HG03139 (cell line): ENCODE data around the gene CLDN12.
"Not testable (repeated sequence)": the region's sequence is repeated elsewhere in the genome, so short reads cannot be mapped to it uniquely, and the experiment has no call there.

Experiments used
- ATAC-seq: cut with Tn5 transposase; IDR thresholded peaks from one replicate; pipeline ENCODE4 v1.9.1; 2021; ENCODE audit not compliant: unreplicated experiment

CLDN12 gene

DNA sequence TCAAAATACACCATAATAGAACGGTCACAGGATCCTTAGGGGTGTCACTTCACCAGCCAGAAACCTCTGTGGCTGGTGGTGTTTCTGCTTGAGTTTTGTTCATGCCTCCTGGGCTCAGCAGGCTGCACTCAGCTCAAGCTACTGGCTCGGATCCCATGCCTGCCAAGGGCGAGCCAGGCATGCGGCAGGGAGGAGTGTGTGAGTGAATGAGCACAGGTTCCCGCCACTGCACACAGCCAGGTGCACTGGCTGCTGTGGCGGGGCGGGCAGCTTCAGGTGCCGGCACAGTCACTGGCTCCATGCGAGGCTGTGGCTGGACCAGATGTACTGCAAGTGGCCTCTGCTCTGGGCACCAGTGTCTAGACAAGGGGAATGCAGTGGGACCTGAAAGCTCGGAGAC is 29.5 kb downstream of the CLDN12 start:
- ATAC-seq = no peak

- ATAC-seq = no peak
These were observed 30.0 kb downstream of the CLDN12 start for GRCh38 chr7:90433221-90433620.

DNA sequence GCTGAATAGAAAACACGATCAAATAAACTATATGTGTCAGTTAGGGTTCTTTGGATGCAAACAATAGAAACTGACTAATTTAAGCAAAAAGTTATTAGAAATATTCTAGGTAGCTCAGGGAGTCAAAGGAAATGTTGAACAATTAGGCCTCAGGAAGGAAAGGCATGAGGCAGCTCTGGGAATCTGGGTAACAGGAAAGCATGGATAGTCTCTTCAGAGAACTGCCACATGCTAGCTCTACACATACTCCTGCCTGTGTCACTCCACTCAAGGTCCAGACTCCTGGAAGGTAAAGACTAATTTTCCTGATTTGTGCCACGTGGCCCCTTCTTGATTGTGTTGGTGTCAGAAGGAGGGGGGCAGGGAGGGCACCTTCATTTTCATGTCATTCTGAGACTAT is 42.4 kb downstream of the CLDN12 start:
- no peak for ATAC-seq

DNA sequence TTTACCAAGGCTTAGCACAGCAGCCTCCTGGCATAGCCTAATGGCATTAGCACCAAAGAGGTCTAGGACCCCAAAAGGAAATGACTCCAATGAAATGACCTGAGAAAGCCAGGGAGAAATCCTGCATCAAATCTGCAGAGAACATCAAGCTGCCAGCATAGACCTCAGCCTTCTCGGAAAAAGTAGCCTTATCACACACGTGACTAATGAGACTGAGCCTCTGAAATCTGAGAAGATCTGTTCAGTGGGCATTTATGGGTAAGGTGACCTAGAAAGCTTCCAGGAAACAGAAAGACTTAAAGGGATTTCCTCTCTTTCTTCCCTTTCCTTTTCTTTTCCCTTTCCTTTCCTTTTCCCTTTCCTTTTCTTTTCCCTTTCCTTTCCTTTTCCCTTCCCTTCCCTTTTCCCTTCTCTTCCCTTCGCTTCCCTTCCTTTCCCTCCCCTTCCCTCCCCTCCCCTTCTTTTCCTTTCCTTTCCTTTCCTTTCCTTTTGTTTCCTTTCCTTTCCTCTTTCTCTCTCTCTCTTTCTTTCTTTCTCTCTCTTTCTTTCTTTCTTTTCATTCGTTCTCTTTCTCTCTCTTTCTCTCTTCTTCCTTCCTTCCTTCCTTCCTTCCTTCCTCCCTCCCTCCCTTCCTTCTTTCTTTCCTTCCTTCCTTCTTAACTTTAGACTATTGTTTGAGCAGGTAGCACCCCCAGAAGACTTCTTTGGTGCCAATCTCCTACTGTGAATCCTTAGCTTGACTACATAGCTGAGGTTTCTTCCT is 43.1 kb downstream of the CLDN12 start:
- ATAC-seq = no peak

DNA sequence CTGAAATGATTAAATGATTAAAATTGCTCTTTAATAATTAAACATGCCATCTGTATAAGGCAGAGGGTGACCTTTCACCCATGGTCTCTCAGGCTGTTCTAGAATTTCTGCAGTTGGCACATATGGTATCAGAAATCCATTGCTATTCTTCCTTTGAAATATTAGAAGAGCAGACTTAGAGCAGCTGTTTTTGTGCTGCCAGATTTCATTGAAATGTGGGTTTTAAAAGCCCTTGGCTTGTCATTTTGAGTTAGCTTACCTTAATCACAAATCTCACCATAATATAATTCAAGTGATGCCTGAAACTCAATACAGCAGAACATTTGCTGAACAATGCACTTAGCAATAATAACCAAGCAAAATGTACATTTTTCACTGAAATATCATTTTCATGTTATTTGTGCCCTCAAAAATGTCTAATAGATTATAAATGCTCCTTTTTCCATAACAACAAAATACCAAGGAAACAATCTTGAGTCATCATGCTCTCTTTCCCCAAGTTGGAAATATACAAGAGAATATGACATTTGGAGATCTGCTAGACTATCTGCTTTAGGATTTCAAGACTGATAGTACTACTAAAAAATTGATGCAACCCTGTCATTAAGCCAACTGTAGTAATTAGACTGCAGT is 50.1 kb downstream of the CLDN12 start:
- no peak for ATAC-seq

DNA sequence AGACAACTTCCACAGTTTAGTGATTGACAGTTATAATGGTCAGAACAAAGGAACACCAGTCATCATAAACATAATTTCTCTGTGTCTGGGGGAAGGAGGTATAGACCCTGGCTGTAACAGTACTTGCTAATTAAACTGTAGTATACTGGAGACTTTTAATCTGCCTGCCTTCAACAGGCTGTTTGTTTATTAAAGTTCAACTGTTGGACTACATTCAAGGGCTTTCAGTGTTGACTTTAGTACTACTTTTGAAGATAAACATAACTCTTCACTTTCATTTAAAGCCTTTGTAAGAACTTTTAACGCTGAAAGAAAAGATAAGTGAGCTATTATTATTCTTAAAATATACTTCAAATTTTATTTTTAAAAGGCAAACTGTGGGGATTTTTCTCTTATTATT is 50.7 kb downstream of the CLDN12 start:
- no peak for ATAC-seq

DNA sequence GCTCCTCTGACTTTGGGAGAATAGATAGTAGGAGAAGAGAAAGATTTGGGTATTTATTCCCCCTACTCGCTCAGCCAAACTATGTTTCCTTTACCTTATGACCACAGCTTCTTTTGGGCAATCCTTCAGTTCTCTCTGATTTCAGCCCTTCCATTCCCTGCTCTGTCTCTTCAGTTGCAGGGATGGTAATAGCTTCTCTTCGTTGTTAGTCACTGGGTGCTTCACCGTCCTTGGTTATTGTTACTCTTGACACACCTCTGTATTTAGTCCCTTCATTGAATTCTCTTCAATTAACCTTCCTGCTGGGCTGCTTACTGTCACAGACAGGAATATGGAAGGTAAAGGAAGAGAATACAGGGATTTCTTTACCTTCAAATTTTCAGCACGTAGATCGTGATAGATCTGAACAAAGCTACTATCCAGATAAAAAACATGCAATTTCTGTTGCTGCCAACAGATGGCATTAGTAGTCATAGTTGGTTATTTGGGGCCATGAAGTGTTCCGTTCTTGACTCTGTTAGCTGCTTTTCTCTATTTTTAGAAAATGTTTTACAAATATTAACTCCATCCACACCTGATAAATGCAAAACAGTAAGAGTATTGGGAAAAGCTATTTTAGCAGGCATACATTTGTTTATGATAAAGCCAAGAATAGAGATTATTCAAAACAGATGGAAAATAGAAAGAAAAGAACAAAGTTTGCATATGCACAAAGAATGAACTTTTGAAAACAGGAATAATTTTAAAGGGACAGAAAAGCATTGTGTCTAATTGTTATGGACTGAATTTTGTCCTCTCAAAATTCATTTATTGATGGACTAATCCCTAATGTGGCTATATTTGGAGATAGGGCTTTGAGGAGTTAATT is 52.1 kb downstream of the CLDN12 start:
- peak; percentile 57 for ATAC-seq

- no peak for ATAC-seq
These were observed 54.8 kb downstream of the CLDN12 start for GRCh38 chr7:90458104-90458503.

DNA sequence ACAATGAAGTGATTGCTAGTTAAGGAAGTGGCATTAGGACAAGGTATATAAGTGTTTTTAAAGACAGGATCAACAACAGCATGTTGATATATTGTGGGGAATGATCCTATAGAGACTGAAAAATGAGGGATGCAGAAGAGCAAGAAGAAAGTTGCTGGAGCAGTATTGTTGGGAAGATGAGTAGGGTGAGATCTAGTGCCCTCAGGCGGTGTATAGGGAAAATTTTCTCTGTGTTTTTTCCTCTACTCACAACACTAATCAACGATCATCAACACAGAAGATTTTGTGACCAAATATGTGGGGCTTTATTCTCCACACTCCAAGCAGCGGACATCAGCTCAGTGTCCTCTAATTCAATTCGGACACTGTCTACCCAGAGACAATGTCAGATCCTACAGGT is 56.6 kb downstream of the CLDN12 start:
- no peak for ATAC-seq

DNA sequence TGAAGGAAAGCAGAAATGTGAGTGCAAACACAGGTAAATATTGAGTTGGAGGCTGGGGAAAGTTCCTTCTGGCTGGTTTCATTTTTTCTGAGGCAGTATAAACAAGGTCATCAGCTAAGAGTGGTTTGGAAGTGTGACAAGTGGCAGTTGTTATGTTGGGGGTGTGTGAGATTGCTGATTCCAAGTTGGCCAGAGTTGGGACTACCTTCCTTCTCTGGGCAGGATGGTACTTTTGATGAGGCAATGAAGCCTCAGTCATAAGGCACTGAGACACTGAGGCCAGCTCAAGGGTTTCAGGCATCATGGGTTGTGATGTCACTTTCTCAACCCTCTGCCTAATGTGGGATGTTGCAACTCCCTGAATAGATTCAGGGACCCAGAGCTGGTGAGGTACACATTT is 58.0 kb downstream of the CLDN12 start:
- no peak for ATAC-seq

DNA sequence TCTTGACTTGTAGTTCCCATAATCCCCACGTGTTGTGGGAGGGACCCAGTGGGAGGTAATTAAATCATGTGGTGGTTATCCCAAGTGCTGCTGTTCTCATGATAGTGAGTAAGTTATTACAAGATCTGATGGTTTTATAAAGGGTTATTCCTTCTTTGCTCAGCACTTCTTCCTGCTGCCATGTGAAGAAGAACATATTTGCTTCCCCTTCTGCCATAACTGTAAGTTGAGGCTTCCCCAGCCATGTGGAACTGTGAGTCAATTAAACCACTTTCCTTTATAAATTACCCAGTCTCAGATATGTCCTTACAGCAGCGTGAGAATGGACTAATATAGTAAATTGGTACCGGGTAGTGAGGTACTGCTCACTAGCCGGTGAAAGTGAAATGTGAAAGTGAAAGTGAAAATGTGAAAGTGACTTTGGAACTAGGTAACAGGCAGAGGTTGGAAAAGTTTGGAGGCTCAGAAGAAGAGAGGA is 59.9 kb downstream of the CLDN12 start:
- ATAC-seq = not testable (repeated sequence)
